CD4-positive, CD25-positive, alpha-beta regulatory T cell (primary cell): Measurements from ENCODE around the gene ADAMTS18. TPM values are rescaled to one million over a fixed set of nuclear protein-coding genes. Genes with fewer than 3 reads are reported as not detected.

Source experiments
- ATAC-seq, 2 donors: fragments of 150-1000 bp; cut with Tn5 transposase; one replicate each; pipeline ENCODE4 v1.10.0; 2021; ENCODE audit warnings: low read depth in 2 of 2, moderate number of reproducible peaks in 2 of 2, moderate library complexity in 1 of 2
- DNase-seq, 3 donors: peaks; one replicate each; pipeline versions ENCODE4 v3.0.0 to v3.0.0-alpha.2; 2012 to 2022; ENCODE audit warnings: mixed read lengths in 1 of 3
- H3K27ac ChIP-seq: one replicate; pipeline ENCODE4 v1.7.0; 2013; ENCODE audit warnings: mild to moderate bottlenecking, low read length; ENCODE audit not compliant: insufficient read depth, poor library complexity, severe bottlenecking
- H3K27me3 ChIP-seq: one replicate; pipeline ENCODE4 v1.7.0; 2013; ENCODE audit warnings: low read length; ENCODE audit not compliant: control insufficient read depth, insufficient read depth
- H3K36me3 ChIP-seq: one replicate; pipeline ENCODE4 v1.7.0; 2013; ENCODE audit warnings: mild to moderate bottlenecking, low read length, moderate library complexity; ENCODE audit not compliant: control insufficient read depth, insufficient read depth
- H3K4me1 ChIP-seq: 2 replicates; pipeline ENCODE4 v1.7.0; 2013; ENCODE audit warnings: mild to moderate bottlenecking, low read length; ENCODE audit not compliant: insufficient read depth, control insufficient read depth, poor library complexity, severe bottlenecking
- H3K4me3 ChIP-seq: one replicate; pipeline ENCODE4 v1.7.0; 2013; ENCODE audit warnings: low read depth, mild to moderate bottlenecking, low read length, moderate library complexity
- H3K9me3 ChIP-seq, 2 experiments: 1 replicate in 1 of 2; 2 replicates in 1 of 2; pipeline ENCODE4 v1.7.0; 2013; ENCODE audit warnings: low read length in 2 of 2, mild to moderate bottlenecking in 1 of 2, moderate library complexity in 1 of 2; ENCODE audit not compliant: control insufficient read depth in 2 of 2
- H3K27ac Mint-ChIP-seq, 3 donors: one replicate each; pipeline ENCODE4 v1.8.0; 2020 to 2022; ENCODE audit warnings: mild to moderate bottlenecking in 3 of 3, mixed read lengths in 3 of 3, moderate library complexity in 2 of 3
- H3K27me3 Mint-ChIP-seq: one replicate; pipeline ENCODE4 v1.8.0; 2022; ENCODE audit warnings: mild to moderate bottlenecking, mixed read lengths
- H3K36me3 Mint-ChIP-seq: one replicate; pipeline ENCODE4 v1.8.0; 2020; ENCODE audit warnings: mixed read lengths
- H3K4me1 Mint-ChIP-seq, 4 donors: one replicate each; pipeline ENCODE4 v1.8.0; 2020 to 2022; ENCODE audit warnings: mixed read lengths in 4 of 4, mild to moderate bottlenecking in 1 of 4
- H3K4me3 Mint-ChIP-seq, 4 donors: one replicate each; pipeline ENCODE4 v1.8.0; 2020 to 2022; ENCODE audit warnings: mild to moderate bottlenecking in 4 of 4, mixed read lengths in 4 of 4, moderate library complexity in 3 of 4
- H3K9me3 Mint-ChIP-seq, 7 donors: one replicate each; pipeline ENCODE4 v1.8.0; 2020 to 2022; ENCODE audit warnings: mixed read lengths in 7 of 7, mild to moderate bottlenecking in 3 of 7, moderate library complexity in 2 of 7
- polyA plus RNA-seq, 4 donors: library from polyadenylated mRNA; unstranded; fragments of 300-500 nt; fragmentation: Illumina TruSeq; gene quantifications; one replicate each; pipeline ENCODE4 v1.2.3, GENCODE V29; 2021
- total RNA-seq: library from RNA; stranded (reverse); gene quantifications from one replicate; pipeline ENCODE4 v1.2.3, GENCODE V29; 2022

Gene ADAMTS18
- total and polyA plus RNA-seq, 5 donors from 2014 or later: not detected

GRCh38 chr16:77387815-77388209, 47.0 kb downstream of the ADAMTS18 start:
- H3K27ac ChIP-seq: no peak overlapping the region
- no peak for DNase-seq
- H3K27me3 Mint-ChIP-seq: no peaks in the 10 kb centered on the region

GRCh38 chr16:77386831-77387814, 47.7 kb downstream of the ADAMTS18 start:
- Histone ChIP-seq H3K36me3 (no peaks in the 10 kb centered on the region), H3K4me3 (no peak overlapping the region), H3K27ac (no peak overlapping the region), H3K4me1 (no peaks in the 10 kb centered on the region), H3K27me3 (no peaks in the 10 kb centered on the region), H3K9me3 (no peaks in the 10 kb centered on the region)
- Mint-ChIP-seq H3K36me3 (no peaks in the 10 kb centered on the region), H3K27me3 (no peaks in the 10 kb centered on the region), H3K4me3 (no peak overlapping the region), H3K27ac (no peak overlapping the region), H3K9me3 (peaks cover 0 to 9% (median 0%) of the 10 kb centered on the region in 7 donors), H3K4me1 (no peaks in the 10 kb centered on the region)
- DNase-seq (no peak), ATAC-seq (no peak)

More at GRCh38 chr16:77387815-77388209, 47.0 kb downstream of the ADAMTS18 start:
- Histone ChIP-seq H3K4me3 (no peak overlapping the region), H3K9me3 (no peaks in the 10 kb centered on the region), H3K36me3 (no peaks in the 10 kb centered on the region), H3K4me1 (no peaks in the 10 kb centered on the region), H3K27me3 (no peaks in the 10 kb centered on the region)
- Mint-ChIP-seq H3K36me3 (no peaks in the 10 kb centered on the region), H3K4me1 (no peaks in the 10 kb centered on the region), H3K27ac (no peak overlapping the region), H3K4me3 (no peak overlapping the region), H3K9me3 (peaks cover 0 to 9% (median 3%) of the 10 kb centered on the region in 7 donors)
- ATAC-seq: no peak

GRCh38 chr16:77385481-77385880, 49.4 kb downstream of the ADAMTS18 start:
- no peaks in the 10 kb centered on the region for H3K27me3 Mint-ChIP-seq
- no peak overlapping the region for H3K4me3 Mint-ChIP-seq
- H3K9me3 Mint-ChIP-seq: peaks cover 0 to 9% (median 0%) of the 10 kb centered on the region in 7 donors

GRCh38 chr16:77383606-77384187, 51.1 kb downstream of the ADAMTS18 start:
- Mint-ChIP-seq H3K4me1 (no peaks in the 10 kb centered on the region), H3K9me3 (peaks cover 0 to 6% (median 0%) of the 10 kb centered on the region in 7 donors), H3K27ac (no peak overlapping the region), H3K27me3 (no peaks in the 10 kb centered on the region), H3K36me3 (no peaks in the 10 kb centered on the region), H3K4me3 (no peak overlapping the region)
- Histone ChIP-seq H3K4me1 (no peaks in the 10 kb centered on the region), H3K36me3 (no peaks in the 10 kb centered on the region), H3K27me3 (no peaks in the 10 kb centered on the region), H3K4me3 (no peak overlapping the region), H3K27ac (no peak overlapping the region), H3K9me3 (no peaks in the 10 kb centered on the region)
- DNase-seq: no peak
- no peak for ATAC-seq

More at GRCh38 chr16:77385481-77385880, 49.4 kb downstream of the ADAMTS18 start:
- no peak for ATAC-seq
- DNase-seq: no peak
- H3K27me3 ChIP-seq: no peaks in the 10 kb centered on the region
- no peaks in the 10 kb centered on the region for H3K4me1 ChIP-seq
- no peaks in the 10 kb centered on the region for H3K9me3 ChIP-seq
- Mint-ChIP-seq H3K27ac (no peak overlapping the region), H3K4me1 (no peaks in the 10 kb centered on the region), H3K36me3 (no peaks in the 10 kb centered on the region)
- no peak overlapping the region for H3K27ac ChIP-seq
- no peak overlapping the region for H3K4me3 ChIP-seq
- H3K36me3 ChIP-seq: no peaks in the 10 kb centered on the region

- Mint-ChIP-seq H3K4me3 (no peak overlapping the region), H3K27ac (no peak overlapping the region), H3K9me3 (peaks cover 0 to 4% (median 0%) of the 10 kb centered on the region in 7 donors), H3K36me3 (no peaks in the 10 kb centered on the region), H3K4me1 (peaks cover 0 to 1% (median 0%) of the 10 kb centered on the region in 4 donors), H3K27me3 (no peaks in the 10 kb centered on the region)
- no peak overlapping the region for H3K27ac ChIP-seq
- no peak overlapping the region for H3K4me3 ChIP-seq
- H3K4me1 ChIP-seq: no peaks in the 10 kb centered on the region
- H3K27me3 ChIP-seq: no peaks in the 10 kb centered on the region
- DNase-seq (peak in 1 of 3 donors; percentile 21), ATAC-seq (no peak)
- no peaks in the 10 kb centered on the region for H3K9me3 ChIP-seq
- no peaks in the 10 kb centered on the region for H3K36me3 ChIP-seq
These were observed 58.5 kb downstream of the ADAMTS18 start for GRCh38 chr16:77376358-77376757.

- Histone ChIP-seq H3K27ac (no peak overlapping the region), H3K36me3 (no peaks in the 10 kb centered on the region), H3K4me1 (no peaks in the 10 kb centered on the region), H3K4me3 (no peak overlapping the region), H3K27me3 (no peaks in the 10 kb centered on the region), H3K9me3 (no peaks in the 10 kb centered on the region)
- H3K9me3 Mint-ChIP-seq: peaks cover 0 to 7% (median 0%) of the 10 kb centered on the region in 7 donors
- ATAC-seq (no peak), DNase-seq (no peak)
- H3K4me1 Mint-ChIP-seq: peaks cover 0 to 6% (median 0%) of the 10 kb centered on the region in 4 donors
- no peak overlapping the region for H3K27ac Mint-ChIP-seq
- no peaks in the 10 kb centered on the region for H3K36me3 Mint-ChIP-seq
- no peaks in the 10 kb centered on the region for H3K27me3 Mint-ChIP-seq
- no peak overlapping the region for H3K4me3 Mint-ChIP-seq
These were observed 59.4 kb downstream of the ADAMTS18 start for GRCh38 chr16:77375396-77375795.

- no peak for DNase-seq
- H3K4me3 Mint-ChIP-seq: no peak overlapping the region
- no peaks in the 10 kb centered on the region for H3K36me3 ChIP-seq
- no peak overlapping the region for H3K27ac ChIP-seq
- no peaks in the 10 kb centered on the region for H3K9me3 ChIP-seq
- peaks cover 0 to 6% (median 0%) of the 10 kb centered on the region in 4 donors for H3K4me1 Mint-ChIP-seq
- H3K27me3 ChIP-seq: no peaks in the 10 kb centered on the region
- H3K36me3 Mint-ChIP-seq: no peaks in the 10 kb centered on the region
- H3K27me3 Mint-ChIP-seq: no peaks in the 10 kb centered on the region
- H3K27ac Mint-ChIP-seq: no peak overlapping the region
- H3K9me3 Mint-ChIP-seq: peaks cover 0 to 7% (median 0%) of the 10 kb centered on the region in 7 donors
- H3K4me3 ChIP-seq: no peak overlapping the region
- no peaks in the 10 kb centered on the region for H3K4me1 ChIP-seq
- ATAC-seq: no peak
These were observed 60.5 kb downstream of the ADAMTS18 start for GRCh38 chr16:77374384-77374783.
